Thyroid gland (tissue), 4 donors: ENCODE measurements around the gene ELP2. TPM values are rescaled to one million over a fixed set of nuclear protein-coding genes. Genes with fewer than 3 reads are reported as not detected.
"Not testable (repeated sequence)": the region's sequence is repeated elsewhere in the genome, so short reads cannot be mapped to it uniquely, and the experiment has no call there.

Source experiments
- DNase-seq, 2 donors: peaks; one replicate each; pipeline ENCODE4 v3.0.0-alpha.2; 2019
- H3K27ac ChIP-seq, 3 donors: fragments of 200-600 bp; sonication (generic); 1 replicate in 2 of 3; 2 replicates in 1 of 3; pipeline ENCODE4 v1.5.1; 2016 to 2019; ENCODE audit warnings: mild to moderate bottlenecking in 1 of 3, moderate library complexity in 1 of 3
- H3K27me3 ChIP-seq: fragments of 200-600 bp; sonication (generic); one replicate; pipeline ENCODE4 v1.5.1; 2019
- H3K36me3 ChIP-seq, 2 donors: fragments of 200-600 bp; sonication (generic); one replicate each; pipeline ENCODE4 v1.5.1; 2016 to 2019
- H3K4me1 ChIP-seq, 2 donors: fragments of 200-600 bp; sonication (generic); one replicate each; pipeline ENCODE4 v1.5.1; 2017 to 2019
- H3K4me3 ChIP-seq, 3 donors: fragments of 200-600 bp; sonication (generic); replicated peaks in 1 of 3; 1 replicate in 2 of 3; 2 replicates in 1 of 3; pipeline ENCODE4 v1.5.1; 2016; ENCODE audit warnings: mild to moderate bottlenecking in 1 of 3
- H3K9me3 ChIP-seq: fragments of 200-600 bp; sonication (generic); one replicate; pipeline ENCODE4 v1.5.1; 2017
- CTCF ChIP-seq, 6 experiments: fragments of 200-600 bp in 3 of 6; fragments of 450-650 bp in 3 of 6; sonication (generic) in 3 of 6; IDR thresholded peaks; one replicate each; pipeline ENCODE4 v1.5.1; 2016 to 2019; ENCODE audit warnings: antibody characterized with exemption in 6 of 6, mild to moderate bottlenecking in 2 of 6, inconsistent platforms in 1 of 6, moderate library complexity in 1 of 6
- POLR2A ChIP-seq, 2 donors: fragments of 450-650 bp; IDR thresholded peaks; one replicate each; pipeline ENCODE4 v1.6.1; 2017; ENCODE audit warnings: antibody characterized with exemption in 2 of 2, mild to moderate bottlenecking in 2 of 2, moderate library complexity in 1 of 2
- WGBS, 2 donors: methylation state at CpG; one replicate each; pipeline ENCODE4 v1.1.5; 2017; 5-methylcytosine and 5-hydroxymethylcytosine counted together
- intact Hi-C: fragments of 100-400 bp; cut with DNase I; formaldehyde crosslinking; loops from one replicate; pipeline ENCODE4 v1.15.1; 2023
- total RNA-seq, 4 donors: library from RNA; depleted of rRNA; stranded (reverse); fragments of >200 nt; gene quantifications; one replicate each; pipeline ENCODE4 v1.2.3, GENCODE V29; 2016

ELP2 gene
- total RNA-seq, 4 donors from 2014 or later = 50.5 to 93.2 (median 61.4) TPM

- TF ChIP-seq CTCF (IDR thresholded peaks at IDR 0.05) (no peak), POLR2A (IDR thresholded peaks at IDR 0.05) (no peak)
- no peaks in the 10 kb centered on the region for H3K27me3 ChIP-seq
- 92 to 96% methylated on average over 1 of the region's 1 CpG for WGBS, 2 donors
- no peaks in the 10 kb centered on the region for H3K9me3 ChIP-seq
- intact Hi-C loops = no loop called here
- peaks cover 20 to 32% of the 10 kb centered on the region in 2 donors for H3K36me3 ChIP-seq
- H3K27ac ChIP-seq = no peak overlapping the region
- H3K4me1 ChIP-seq = no peaks in the 10 kb centered on the region
- H3K4me3 ChIP-seq = no peak overlapping the region
- no peak for DNase-seq
Observed at GRCh38 chr18:36114738-36115137, 15.0 kb upstream of the ELP2 start.

GRCh38 chr18:36116771-36117170 lies 12.9 kb upstream of the ELP2 start:
- intact Hi-C loops, H3K9me3 ChIP-seq, H3K4me1 ChIP-seq, DNase-seq, H3K27ac ChIP-seq, H3K4me3 ChIP-seq, H3K27me3 ChIP-seq: not testable (repeated sequence)
- 94 to 95% methylated on average over 11 of the region's 11 CpGs for whole genome bisulfite sequencing, 2 donors
- peaks cover 32 to 35% of the 10 kb centered on the region in 2 donors for H3K36me3 ChIP-seq

GRCh38 chr18:36120297-36120696 lies 9.4 kb upstream of the ELP2 start:
- no peaks in the 10 kb centered on the region for H3K27me3 ChIP-seq
- H3K4me1 ChIP-seq = no peaks in the 10 kb centered on the region
- H3K27ac ChIP-seq = no peak overlapping the region
- H3K4me3 ChIP-seq = no peak overlapping the region
- peaks cover 11% of the 10 kb centered on the region in 2 donors for H3K36me3 ChIP-seq
- TF ChIP-seq POLR2A (IDR thresholded peaks at IDR 0.05) (no peak), CTCF (IDR thresholded peaks at IDR 0.05) (no peak)
- no peak for DNase-seq
- intact Hi-C loops = no loop called here
- WGBS, 2 donors = 92 to 94% methylated on average over 3 of the region's 3 CpGs
- no peaks in the 10 kb centered on the region for H3K9me3 ChIP-seq

GRCh38 chr18:36124841-36125240 lies 4.9 kb upstream of the ELP2 start:
- intact Hi-C loops = loop anchor here (5.0 kb wide), 1 partner anchor 53 kb away; no protein-coding TSS in a partner anchor
- peaks cover 0 to 8% of the 10 kb centered on the region in 2 donors for H3K4me1 ChIP-seq
- no peak for TF ChIP-seq POLR2A (IDR thresholded peaks at IDR 0.05)
- no peak for TF ChIP-seq CTCF (IDR thresholded peaks at IDR 0.05)
- DNase-seq = no peak
- peaks cover 11% of the 10 kb centered on the region in 2 donors for H3K36me3 ChIP-seq
- no peaks in the 10 kb centered on the region for H3K9me3 ChIP-seq
- no peaks in the 10 kb centered on the region for H3K27me3 ChIP-seq
- 95 to 98% methylated on average over 4 of the region's 4 CpGs for WGBS, 2 donors
- no peak overlapping the region for H3K4me3 ChIP-seq
- H3K27ac ChIP-seq = no peak overlapping the region

GRCh38 chr18:36126668-36127067 lies 3.0 kb upstream of the ELP2 start:
- no peak overlapping the region for H3K27ac ChIP-seq
- peaks cover 12 to 19% of the 10 kb centered on the region in 2 donors for H3K4me1 ChIP-seq
- H3K4me3 ChIP-seq = no peak overlapping the region
- H3K27me3 ChIP-seq = no peaks in the 10 kb centered on the region
- no peaks in the 10 kb centered on the region for H3K9me3 ChIP-seq
- 94 to 97% methylated on average over 8 of the region's 8 CpGs for WGBS, 2 donors
- DNase-seq = no peak
- H3K36me3 ChIP-seq = peaks cover 0 to 5% of the 10 kb centered on the region in 2 donors
- intact Hi-C loops = loop anchor here (5.0 kb wide), 1 partner anchor 54 kb away; no protein-coding TSS in a partner anchor
- TF ChIP-seq POLR2A (IDR thresholded peaks at IDR 0.05) (no peak), CTCF (IDR thresholded peaks at IDR 0.05) (no peak)
